T-helper 17 cell (primary cell): ENCODE measurements around the gene MED22. TPM values are rescaled to one million over a fixed set of nuclear protein-coding genes. Genes with fewer than 3 reads are reported as not detected.
"Not testable (repeated sequence)": the region's sequence is repeated elsewhere in the genome, so short reads cannot be mapped to it uniquely, and the experiment has no call there.

Experiments used
- ATAC-seq: fragments of 150-1000 bp; cut with Tn5 transposase; 2 replicates; pipeline ENCODE4 v1.10.0; 2021; ENCODE audit warnings: mild to moderate bottlenecking, moderate library complexity
- DNase-seq, 3 donors: peaks; one replicate each; pipeline versions ENCODE4 v3.0.0 to v3.0.0-alpha.2; 2020 to 2021
- H3K9me3 ChIP-seq: one replicate; pipeline ENCODE4 v1.7.0; 2013; ENCODE audit warnings: low read length, mild to moderate bottlenecking; ENCODE audit not compliant: control insufficient read depth, poor library complexity, severe bottlenecking
- H3K27ac Mint-ChIP-seq: one replicate; pipeline ENCODE4 v1.8.0; 2022; ENCODE audit warnings: mild to moderate bottlenecking, moderate library complexity, mixed read lengths
- H3K27me3 Mint-ChIP-seq: one replicate; pipeline ENCODE4 v1.8.0; 2022; ENCODE audit warnings: mixed read lengths
- H3K36me3 Mint-ChIP-seq: one replicate; pipeline ENCODE4 v1.8.0; 2022; ENCODE audit warnings: low read depth, mixed read lengths
- H3K4me1 Mint-ChIP-seq: one replicate; pipeline ENCODE4 v1.8.0; 2022; ENCODE audit warnings: mild to moderate bottlenecking, mixed read lengths
- H3K4me3 Mint-ChIP-seq: one replicate; pipeline ENCODE4 v1.8.0; 2022; ENCODE audit warnings: mild to moderate bottlenecking, moderate library complexity, mixed read lengths
- total RNA-seq, 4 donors: library from RNA in 2 of 4; stranded (reverse) in 2 of 4; gene quantifications; one replicate each; pipeline ENCODE4 v1.2.3 and lab custom pipeline; 2022 to 2026

MED22 gene
- total RNA-seq = 10 to 100 TPM; 23.4 to 23.6 TPM
- total RNA-seq (lab: John Stamatoyannopoulos, UW) = 32.5 to 67.1 reads per million in 2 donors

DNA sequence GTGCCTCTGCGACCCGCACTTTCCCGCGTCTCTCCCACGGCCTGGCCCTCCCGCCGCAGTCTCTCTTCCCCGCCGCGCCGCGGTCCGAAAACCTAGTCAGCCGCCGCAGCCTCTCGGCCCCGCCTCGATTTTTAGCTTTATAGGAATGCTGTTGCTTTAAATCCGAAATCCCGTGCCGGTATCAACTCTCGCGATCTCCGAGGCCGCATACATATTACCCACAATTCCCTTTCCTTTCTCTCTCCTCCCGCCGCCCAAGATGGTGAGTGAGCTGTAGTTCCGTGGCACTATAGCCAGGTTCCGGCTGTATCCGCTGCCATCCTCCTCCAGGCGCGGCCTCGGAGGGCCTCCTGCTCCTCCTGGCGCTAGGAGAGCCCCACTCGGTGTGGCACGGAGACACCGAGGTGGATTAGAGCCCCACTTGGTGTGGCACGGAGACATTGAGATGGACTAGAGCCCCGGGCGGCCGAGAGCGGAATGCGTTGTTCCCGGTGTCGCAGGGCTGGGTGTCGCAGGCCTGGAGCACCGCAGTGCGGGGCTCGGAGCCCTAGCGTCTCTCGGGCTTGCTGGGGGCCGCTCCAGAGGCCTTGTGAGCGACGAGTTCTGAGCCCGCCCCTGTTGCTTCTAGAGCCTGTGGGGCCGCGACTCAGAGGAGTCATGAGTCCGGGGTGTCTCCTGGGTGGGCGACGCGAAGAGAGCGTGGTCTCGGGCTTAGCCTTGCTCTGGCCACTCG, at the start of gene MED22, which contains the start of gene RPL7A:
MED22 (minus strand) TSS at position 147 of the 733 bp plus-strand sequence. CDS start 1,469 bp downstream, outside the sequence.
RPL7A (plus strand) TSS at position 234 of the 733 bp plus-strand sequence; CDS start at position 260, 26 bp downstream.
- peak; percentile 92 for ATAC-seq
- no peaks in the 10 kb centered on the region for H3K9me3 ChIP-seq
- DNase-seq = peak; percentile 70 to 82 (median 82)
- Mint-ChIP-seq H3K36me3 (peaks cover 7% of the 10 kb centered on the region), H3K27ac (peak within 1 kb of the TSS; percentile 99), H3K4me3 (peak within 1 kb of the TSS; percentile 100), H3K4me1 (peaks cover 27% of the 10 kb centered on the region), H3K27me3 (no peaks in the 10 kb centered on the region)

- ATAC-seq (no peak), DNase-seq (no peak)
- H3K9me3 ChIP-seq = no peaks in the 10 kb centered on the region
- Mint-ChIP-seq H3K27me3 (no peaks in the 10 kb centered on the region), H3K36me3 (no peaks in the 10 kb centered on the region), H3K4me1 (peaks cover 6% of the 10 kb centered on the region), H3K27ac (no peak overlapping the region), H3K4me3 (no peak overlapping the region)
These were observed 49.4 kb upstream of the MED22 start for GRCh38 chr9:133397370-133397769.

DNA sequence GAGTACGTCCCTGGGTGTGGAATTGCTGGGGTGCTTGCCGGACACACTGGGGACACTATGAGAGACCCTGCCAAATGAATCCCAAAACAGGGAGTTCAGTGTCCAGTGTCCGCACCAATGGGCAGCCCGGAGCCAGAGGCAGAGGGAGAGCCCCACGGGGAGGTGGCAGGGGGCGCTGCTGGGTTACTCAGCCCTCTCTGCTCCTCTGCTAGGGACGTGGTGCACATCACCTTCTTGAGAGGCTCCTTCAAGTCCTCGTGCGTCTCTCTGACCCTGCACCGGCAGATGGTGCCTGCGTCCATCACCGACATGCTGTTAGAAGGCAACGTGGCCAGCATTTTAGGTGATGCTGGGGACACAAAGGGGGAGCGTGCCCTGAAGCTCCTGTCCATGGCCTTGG, 49.0 kb upstream of the MED22 start:
- H3K9me3 ChIP-seq = no peaks in the 10 kb centered on the region
- Mint-ChIP-seq H3K4me3 (no peak overlapping the region), H3K4me1 (peaks cover 5% of the 10 kb centered on the region), H3K27ac (no peak overlapping the region), H3K27me3 (no peaks in the 10 kb centered on the region), H3K36me3 (no peaks in the 10 kb centered on the region)
- DNase-seq (no peak), ATAC-seq (no peak)

- DNase-seq (no peak), ATAC-seq (no peak)
- H3K4me1 Mint-ChIP-seq = peaks cover 5% of the 10 kb centered on the region
- H3K27me3 Mint-ChIP-seq = peaks cover 10% of the 10 kb centered on the region
- no peak overlapping the region for H3K4me3 Mint-ChIP-seq
- no peak overlapping the region for H3K27ac Mint-ChIP-seq
- H3K9me3 ChIP-seq = no peaks in the 10 kb centered on the region
- H3K36me3 Mint-ChIP-seq = no peaks in the 10 kb centered on the region
These were observed 46.8 kb upstream of the MED22 start for GRCh38 chr9:133394687-133395271.

GRCh38 chr9:133393399-133393798, 45.5 kb upstream of the MED22 start:
- DNase-seq (no peak), ATAC-seq (no peak)
- H3K9me3 ChIP-seq = no peaks in the 10 kb centered on the region
- H3K27me3 Mint-ChIP-seq = peaks cover 16% of the 10 kb centered on the region
- no peaks in the 10 kb centered on the region for H3K36me3 Mint-ChIP-seq
- no peak overlapping the region for H3K4me3 Mint-ChIP-seq
- no peak overlapping the region for H3K27ac Mint-ChIP-seq
- H3K4me1 Mint-ChIP-seq = peaks cover 7% of the 10 kb centered on the region

DNA sequence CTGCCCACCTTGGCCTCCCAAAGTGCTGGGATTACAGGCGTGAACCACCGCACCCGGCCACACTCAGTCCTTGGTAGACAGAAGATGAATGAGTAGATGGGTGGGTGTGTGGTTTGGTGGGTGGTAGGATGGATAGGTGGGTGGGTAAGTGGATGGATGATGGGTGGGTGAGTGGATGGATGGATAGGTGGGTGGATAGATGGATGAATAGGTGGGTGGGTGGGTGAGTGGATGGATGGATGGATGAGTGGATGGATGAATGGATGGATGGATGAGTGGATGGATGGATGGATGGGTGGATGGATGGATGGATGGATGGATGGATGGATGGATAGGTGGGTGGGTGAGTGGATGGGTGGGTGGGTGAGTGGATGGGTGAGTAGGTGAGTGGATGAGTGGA, 44.4 kb upstream of the MED22 start:
- not testable (repeated sequence) for H3K9me3 ChIP-seq, DNase-seq, H3K4me3 Mint-ChIP-seq, H3K4me1 Mint-ChIP-seq, H3K36me3 Mint-ChIP-seq, ATAC-seq, H3K27ac Mint-ChIP-seq
- H3K27me3 Mint-ChIP-seq = peaks cover 16% of the 10 kb centered on the region

DNA sequence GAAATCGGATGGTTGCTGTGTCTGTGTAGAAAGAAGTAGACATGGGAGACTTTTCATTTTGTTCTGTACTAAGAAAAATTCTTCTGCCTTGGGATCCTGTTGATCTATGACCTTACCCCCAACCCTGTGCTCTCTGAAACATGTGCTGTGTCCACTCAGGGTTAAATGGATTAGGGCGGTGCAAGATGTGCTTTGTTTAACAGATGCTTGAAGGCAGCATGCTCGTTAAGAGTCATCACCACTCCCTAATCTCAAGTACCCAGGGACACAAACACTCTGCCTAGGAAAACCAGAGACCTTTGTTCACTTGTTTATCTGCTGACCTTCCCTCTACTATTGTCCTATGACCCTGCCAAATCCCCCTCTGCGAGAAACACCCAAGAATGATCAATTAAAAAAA, 43.5 kb upstream of the MED22 start:
- not testable (repeated sequence) for H3K36me3 Mint-ChIP-seq, H3K9me3 ChIP-seq, H3K27ac Mint-ChIP-seq, H3K4me1 Mint-ChIP-seq, DNase-seq, ATAC-seq, H3K4me3 Mint-ChIP-seq
- peaks cover 16% of the 10 kb centered on the region for H3K27me3 Mint-ChIP-seq

- Mint-ChIP-seq H3K4me1 (peaks cover 3% of the 10 kb centered on the region), H3K27ac (no peak overlapping the region), H3K27me3 (peaks cover 16% of the 10 kb centered on the region), H3K36me3 (no peaks in the 10 kb centered on the region), H3K4me3 (no peak overlapping the region)
- ATAC-seq (no peak), DNase-seq (no peak)
- H3K9me3 ChIP-seq = no peaks in the 10 kb centered on the region
These were observed 42.8 kb upstream of the MED22 start for GRCh38 chr9:133390713-133391112.

DNA sequence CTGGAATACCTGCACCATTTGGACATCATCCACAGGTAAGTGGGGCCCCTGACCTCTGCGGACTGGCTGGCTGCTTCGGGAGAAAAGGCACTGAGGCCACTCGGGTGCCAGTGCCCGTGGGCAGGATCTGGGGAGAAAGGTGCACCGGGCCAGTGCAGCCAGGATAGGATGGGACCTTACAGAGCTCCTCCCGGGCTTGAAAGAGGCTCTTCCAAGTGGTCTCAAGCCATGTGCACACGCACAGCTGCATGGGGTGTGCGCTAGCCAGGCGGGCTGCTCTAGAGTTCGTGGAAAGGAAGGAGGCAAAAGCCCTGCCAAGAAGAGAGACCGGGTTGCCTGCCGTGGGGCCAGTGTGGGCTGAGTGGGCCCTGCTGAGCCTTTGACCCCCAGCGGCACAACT, 41.6 kb upstream of the MED22 start:
- peaks cover 3% of the 10 kb centered on the region for H3K4me1 Mint-ChIP-seq
- no peaks in the 10 kb centered on the region for H3K36me3 Mint-ChIP-seq
- DNase-seq (no peak), ATAC-seq (no peak)
- no peak overlapping the region for H3K4me3 Mint-ChIP-seq
- no peaks in the 10 kb centered on the region for H3K9me3 ChIP-seq
- H3K27me3 Mint-ChIP-seq = peaks cover 16% of the 10 kb centered on the region
- no peak overlapping the region for H3K27ac Mint-ChIP-seq

- H3K36me3 Mint-ChIP-seq = no peaks in the 10 kb centered on the region
- ATAC-seq (no peak), DNase-seq (no peak)
- no peaks in the 10 kb centered on the region for H3K9me3 ChIP-seq
- H3K4me3 Mint-ChIP-seq = no peak overlapping the region
- peaks cover 16% of the 10 kb centered on the region for H3K27me3 Mint-ChIP-seq
- H3K27ac Mint-ChIP-seq = no peak overlapping the region
- H3K4me1 Mint-ChIP-seq = peaks cover 3% of the 10 kb centered on the region
These were observed 41.2 kb upstream of the MED22 start for GRCh38 chr9:133389025-133389557.

DNA sequence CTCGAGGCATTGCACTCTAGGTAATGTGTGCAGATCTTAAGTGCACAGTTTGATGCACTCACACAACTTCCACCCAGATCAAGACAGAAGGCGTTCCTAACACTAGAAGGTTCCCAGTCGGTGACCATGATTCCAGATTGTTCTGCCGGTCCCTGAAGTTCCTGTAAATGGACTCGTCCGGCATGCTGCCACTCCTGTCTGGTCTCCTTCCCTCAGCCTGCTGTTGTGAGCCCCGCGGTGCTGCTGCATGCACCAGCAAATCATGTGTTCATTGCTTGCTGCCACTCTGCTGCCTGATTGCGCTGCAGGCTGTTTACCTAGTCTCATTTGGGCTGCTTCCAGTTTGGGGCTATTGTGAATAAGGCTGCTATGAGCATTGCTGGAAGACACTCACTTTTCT, 39.7 kb upstream of the MED22 start:
- Mint-ChIP-seq H3K36me3 (no peaks in the 10 kb centered on the region), H3K27ac (no peak overlapping the region), H3K4me1 (peaks cover 3% of the 10 kb centered on the region), H3K27me3 (peaks cover 16% of the 10 kb centered on the region), H3K4me3 (no peak overlapping the region)
- ATAC-seq (no peak), DNase-seq (no peak)
- no peaks in the 10 kb centered on the region for H3K9me3 ChIP-seq

DNA sequence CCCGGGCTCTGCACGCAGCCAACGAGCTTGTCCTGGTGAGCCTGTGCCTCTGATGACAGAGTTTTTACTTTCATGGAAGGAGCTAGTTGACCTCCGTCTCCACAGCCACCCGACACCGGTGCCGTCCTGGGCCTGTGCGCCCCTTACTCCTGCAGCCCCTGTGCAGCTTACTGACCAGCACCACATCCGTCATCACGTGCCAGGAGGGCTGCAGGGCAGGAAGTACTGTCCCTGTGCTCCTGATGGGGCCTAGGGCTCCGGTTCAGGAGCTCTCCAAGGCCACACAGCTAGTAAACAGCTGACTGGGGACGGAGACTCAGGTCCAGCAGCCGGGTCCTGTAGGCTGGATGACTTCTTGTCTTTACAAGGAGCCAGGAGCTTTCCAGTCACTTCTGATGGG, 38.4 kb upstream of the MED22 start:
- H3K4me3 Mint-ChIP-seq = no peak overlapping the region
- peaks cover 16% of the 10 kb centered on the region for H3K27me3 Mint-ChIP-seq
- no peak for ATAC-seq
- H3K36me3 Mint-ChIP-seq = no peaks in the 10 kb centered on the region
- DNase-seq = no peak
- no peaks in the 10 kb centered on the region for H3K9me3 ChIP-seq
- H3K27ac Mint-ChIP-seq = no peak overlapping the region
- H3K4me1 Mint-ChIP-seq = peaks cover 3% of the 10 kb centered on the region

DNA sequence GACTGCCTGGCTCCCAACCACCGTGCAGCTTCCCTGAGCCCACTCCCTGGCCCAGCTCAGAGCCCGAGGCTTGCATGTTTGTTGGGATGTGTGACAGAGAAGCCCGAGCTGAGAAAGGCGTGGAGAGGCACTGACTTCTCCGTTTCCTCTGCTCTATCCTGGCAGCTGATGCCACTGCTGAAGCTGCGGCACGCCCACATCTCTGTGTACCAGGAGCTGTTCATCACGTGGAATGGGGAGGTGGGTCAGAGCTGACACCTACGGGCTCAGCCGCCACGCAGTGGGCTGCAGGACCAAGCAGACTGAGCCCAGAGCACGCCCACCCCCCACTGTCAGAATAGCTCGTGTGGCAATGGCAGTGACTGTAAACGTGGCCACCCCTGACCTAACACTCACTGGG, 37.5 kb upstream of the MED22 start:
- Mint-ChIP-seq H3K36me3 (no peaks in the 10 kb centered on the region), H3K4me3 (no peak overlapping the region), H3K27me3 (peaks cover 11% of the 10 kb centered on the region), H3K27ac (no peak overlapping the region), H3K4me1 (peaks cover 3% of the 10 kb centered on the region)
- ATAC-seq = no peak
- no peak for DNase-seq
- no peaks in the 10 kb centered on the region for H3K9me3 ChIP-seq
